Karpas-422 (cell line): ENCODE data around the gene ADGRG3. TPM values are rescaled to one million over a fixed set of nuclear protein-coding genes. Genes with fewer than 3 reads are reported as not detected.
A peak's percentile ranks its signal among the peaks of the same experiment; 100 is the strongest.

ENCODE experiments used
- DNase-seq: peaks from one replicate; pipeline ENCODE4 v3.0.0-alpha.2; 2015
- H2AFZ ChIP-seq: fragments of 200-600 bp; sonication (generic); 2 replicates; pipeline ENCODE4 v1.6.1; 2014; ENCODE audit warnings: antibody characterized with exemption, low read length, mixed read lengths
- H3K27ac ChIP-seq: fragments of 200-600 bp; sonication (generic); 2 replicates; pipeline ENCODE4 v1.5.1; 2014; ENCODE audit warnings: mild to moderate bottlenecking, low read length, moderate library complexity
- H3K27me3 ChIP-seq: fragments of 200-600 bp; sonication (generic); 2 replicates; pipeline ENCODE4 v1.6.1; 2014; ENCODE audit warnings: low read length, mixed read lengths
- H3K36me3 ChIP-seq: fragments of 200-600 bp; sonication (generic); 2 replicates; pipeline ENCODE4 v1.6.1; 2014; ENCODE audit warnings: low read length, mixed read lengths; ENCODE audit not compliant: insufficient read depth
- H3K4me1 ChIP-seq: fragments of 200-600 bp; sonication (generic); 2 replicates; pipeline ENCODE4 v1.6.1; 2014; ENCODE audit warnings: mild to moderate bottlenecking, low read length, mixed read lengths
- H3K4me2 ChIP-seq: fragments of 200-600 bp; sonication (generic); 2 replicates; pipeline ENCODE4 v1.6.1; 2014; ENCODE audit warnings: low read length, low read depth, mild to moderate bottlenecking; ENCODE audit not compliant: poor library complexity, severe bottlenecking
- H3K4me3 ChIP-seq: fragments of 200-600 bp; sonication (generic); 2 replicates; pipeline ENCODE4 v1.5.1; 2014; ENCODE audit warnings: mild to moderate bottlenecking, antibody characterized with exemption, low read length, mixed read lengths
- H3K79me2 ChIP-seq: fragments of 200-600 bp; sonication (generic); 2 replicates; pipeline ENCODE4 v1.6.1; 2014; ENCODE audit warnings: mild to moderate bottlenecking, low read length, mixed read lengths
- H3K9ac ChIP-seq: fragments of 200-600 bp; sonication (generic); 2 replicates; pipeline ENCODE4 v1.6.0; 2014; ENCODE audit warnings: low read length
- H3K9me2 ChIP-seq: fragments of 200-600 bp; sonication (generic), shearing (Covaris generic); replicated peaks from 2 replicates; pipeline ENCODE4 v1.6.0; 2014; ENCODE audit warnings: mild to moderate bottlenecking, low read length, moderate library complexity; ENCODE audit not compliant: insufficient read depth
- H3K9me3 ChIP-seq: fragments of 300-700, 200-600 bp; sonication (generic); 2 replicates; pipeline ENCODE4 v1.6.1; 2014; ENCODE audit warnings: low read length, mixed read lengths
- H4K20me1 ChIP-seq: fragments of 200-600 bp; sonication (generic); 2 replicates; pipeline ENCODE4 v1.6.1; 2014; ENCODE audit warnings: mild to moderate bottlenecking, antibody characterized with exemption, low read length, low read depth; ENCODE audit not compliant: insufficient read depth
- total RNA-seq: library from RNA; depleted of rRNA; stranded (reverse); fragments of >200 nt; shearing (Covaris generic); gene quantifications from 2 replicates; pipeline ENCODE4 v1.2.3, GENCODE V29; 2014; ENCODE audit warnings: low replicate concordance

Gene ADGRG3
- total RNA-seq, 1 experiment from 2014 or later: not detected

DNA sequence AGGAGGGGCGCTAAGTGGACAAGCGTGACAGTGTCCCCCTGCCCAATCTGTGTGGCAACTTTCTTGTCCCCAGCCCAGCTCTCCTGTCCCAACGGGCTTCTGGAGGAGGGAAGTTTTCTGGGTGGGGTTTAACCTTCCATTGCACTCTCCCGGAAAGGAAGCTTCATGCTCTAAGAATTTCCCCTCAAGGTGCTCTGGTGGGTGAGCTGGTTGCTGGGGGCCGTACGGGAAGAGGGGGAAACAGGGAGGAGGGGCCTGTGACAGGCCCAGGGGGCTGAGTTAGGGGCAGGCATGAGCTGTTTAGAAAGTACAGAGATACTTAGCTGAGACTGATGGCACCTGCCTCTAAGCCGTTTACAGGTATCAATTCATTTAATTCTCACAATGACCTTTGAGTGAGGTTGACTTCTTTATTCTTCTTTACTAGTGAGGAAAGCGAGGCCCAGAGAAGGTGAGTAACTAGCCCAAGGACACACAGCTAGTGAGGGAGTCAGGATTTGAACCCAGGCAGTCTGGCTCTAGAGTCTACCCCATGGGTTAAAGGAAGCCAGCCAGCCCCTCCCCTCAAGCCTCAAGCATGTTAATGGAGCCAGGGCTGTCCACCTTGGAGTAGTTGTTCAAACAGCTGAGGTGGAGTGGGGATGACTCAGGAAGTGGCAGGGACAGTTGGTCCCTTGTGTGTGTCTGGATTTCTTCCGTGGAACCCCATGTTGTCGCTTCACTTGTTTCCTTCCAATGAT, 20.8 kb upstream of the ADGRG3 start:
- H3K4me3 ChIP-seq: no peak overlapping the region
- H3K27me3 ChIP-seq: no peaks in the 10 kb centered on the region
- no peaks in the 10 kb centered on the region for H3K79me2 ChIP-seq
- H3K27ac ChIP-seq: no peak overlapping the region
- no peaks in the 10 kb centered on the region for H3K4me1 ChIP-seq
- H4K20me1 ChIP-seq: no peaks in the 10 kb centered on the region
- no peaks in the 10 kb centered on the region for H3K36me3 ChIP-seq
- H3K9me3 ChIP-seq: no peaks in the 10 kb centered on the region
- H2AFZ ChIP-seq: no peak overlapping the region
- DNase-seq: no peak
- no peak overlapping the region for H3K4me2 ChIP-seq
- no peak overlapping the region for H3K9ac ChIP-seq
- H3K9me2 ChIP-seq: no peaks in the 10 kb centered on the region

DNA sequence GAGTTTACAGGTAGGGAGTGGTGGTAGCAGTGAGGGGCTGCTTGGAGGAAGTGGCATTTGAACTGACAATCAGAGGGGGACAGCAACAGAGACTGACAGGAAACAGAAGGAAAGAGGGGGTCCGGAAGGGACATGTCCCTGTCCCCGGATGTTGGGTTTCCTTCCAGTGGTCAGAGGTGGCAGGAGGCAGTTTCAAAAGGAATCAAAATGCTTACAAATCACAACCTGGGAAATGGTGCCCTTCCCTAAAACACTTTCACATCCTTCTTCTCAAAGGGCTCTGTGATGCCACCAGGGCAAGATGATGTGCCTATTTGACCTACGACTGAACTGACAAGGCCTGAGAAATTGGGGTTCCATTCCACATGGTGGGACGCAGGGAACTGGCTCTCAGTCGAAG, 20.0 kb upstream of the ADGRG3 start:
- Histone ChIP-seq H4K20me1 (no peaks in the 10 kb centered on the region), H3K4me1 (no peaks in the 10 kb centered on the region), H3K9me3 (no peaks in the 10 kb centered on the region), H3K4me2 (no peak overlapping the region), H3K4me3 (no peak overlapping the region), H3K27ac (no peak overlapping the region), H3K9me2 (no peaks in the 10 kb centered on the region), H3K79me2 (no peaks in the 10 kb centered on the region), H2AFZ (no peak overlapping the region), H3K27me3 (no peaks in the 10 kb centered on the region), H3K9ac (no peak overlapping the region), H3K36me3 (no peaks in the 10 kb centered on the region)
- peak; percentile 47 for DNase-seq

DNA sequence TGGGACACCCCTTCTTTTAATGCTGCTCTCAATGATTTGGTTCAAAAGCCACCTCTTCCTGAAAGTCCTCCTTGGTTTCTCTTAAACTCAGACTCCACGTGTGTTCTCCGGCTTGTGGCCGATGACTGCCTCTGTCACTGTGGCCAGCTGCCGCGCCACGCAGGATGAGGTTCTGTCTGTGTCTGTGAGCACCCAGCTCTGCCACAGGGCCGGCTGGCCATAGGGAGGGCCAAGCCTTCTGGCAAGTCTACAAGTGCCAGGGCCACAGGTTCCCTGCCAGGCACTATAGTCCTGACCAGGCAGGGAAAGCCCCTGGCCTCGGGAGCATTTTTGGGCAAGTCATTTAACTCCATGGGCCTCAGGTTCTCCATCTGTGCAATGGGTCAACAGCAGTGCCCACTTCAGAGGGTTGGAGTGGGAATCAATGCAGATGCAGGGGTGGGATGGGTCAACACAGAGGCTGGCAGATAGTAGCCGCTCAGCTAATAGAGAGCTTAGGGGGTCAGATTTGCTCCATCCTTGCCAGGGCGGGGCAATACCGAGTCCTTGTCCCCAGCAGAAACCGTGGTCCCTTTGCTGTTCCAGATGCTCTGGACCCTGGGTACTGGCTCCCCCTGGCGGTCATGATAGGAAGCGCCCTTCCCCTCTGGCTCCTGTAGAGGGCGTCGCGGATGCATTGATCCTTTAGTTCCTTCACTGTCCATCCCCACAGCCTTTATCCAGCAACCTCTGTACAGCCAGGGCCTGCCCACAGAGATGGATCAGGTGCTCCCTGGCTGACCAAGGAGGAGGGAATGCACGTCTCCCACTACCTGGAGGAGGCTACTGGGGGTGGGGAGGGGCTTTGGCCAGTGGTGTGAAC, 19.3 kb upstream of the ADGRG3 start:
- no peak overlapping the region for H3K4me3 ChIP-seq
- H3K9ac ChIP-seq: no peak overlapping the region
- H4K20me1 ChIP-seq: no peaks in the 10 kb centered on the region
- peak; percentile 93 for DNase-seq
- H2AFZ ChIP-seq: no peak overlapping the region
- no peak overlapping the region for H3K27ac ChIP-seq
- no peaks in the 10 kb centered on the region for H3K9me2 ChIP-seq
- no peaks in the 10 kb centered on the region for H3K27me3 ChIP-seq
- no peaks in the 10 kb centered on the region for H3K79me2 ChIP-seq
- no peak overlapping the region for H3K4me2 ChIP-seq
- no peaks in the 10 kb centered on the region for H3K9me3 ChIP-seq
- H3K36me3 ChIP-seq: no peaks in the 10 kb centered on the region
- H3K4me1 ChIP-seq: no peaks in the 10 kb centered on the region

DNA sequence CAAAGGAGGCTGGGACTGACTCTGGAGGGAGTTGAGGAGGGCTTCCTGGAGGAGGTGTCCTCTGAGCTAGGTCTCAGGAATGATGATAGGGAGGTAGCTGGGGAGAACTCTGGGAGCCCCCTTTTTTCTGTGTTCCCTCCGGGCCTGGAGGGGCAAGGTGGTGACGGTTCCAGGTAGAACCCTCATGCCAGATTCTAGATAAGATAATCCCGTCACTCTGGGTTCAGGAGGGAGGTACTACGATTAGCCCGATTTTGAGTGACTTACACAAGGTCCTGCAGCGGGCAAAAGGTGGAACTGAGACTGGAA, 18.7 kb upstream of the ADGRG3 start:
- H2AFZ ChIP-seq: no peak overlapping the region
- no peaks in the 10 kb centered on the region for H3K27me3 ChIP-seq
- no peak overlapping the region for H3K4me2 ChIP-seq
- H3K9me3 ChIP-seq: no peaks in the 10 kb centered on the region
- no peaks in the 10 kb centered on the region for H3K36me3 ChIP-seq
- H3K4me3 ChIP-seq: no peak overlapping the region
- no peaks in the 10 kb centered on the region for H3K4me1 ChIP-seq
- H3K27ac ChIP-seq: no peak overlapping the region
- no peaks in the 10 kb centered on the region for H4K20me1 ChIP-seq
- no peaks in the 10 kb centered on the region for H3K9me2 ChIP-seq
- H3K9ac ChIP-seq: no peak overlapping the region
- no peak for DNase-seq
- no peaks in the 10 kb centered on the region for H3K79me2 ChIP-seq

- Histone ChIP-seq H3K9ac (no peak overlapping the region), H3K4me2 (no peak overlapping the region), H3K9me2 (no peaks in the 10 kb centered on the region), H3K9me3 (no peaks in the 10 kb centered on the region), H3K27ac (no peak overlapping the region), H3K36me3 (no peaks in the 10 kb centered on the region), H4K20me1 (no peaks in the 10 kb centered on the region), H3K27me3 (no peaks in the 10 kb centered on the region), H3K4me1 (no peaks in the 10 kb centered on the region), H2AFZ (no peak overlapping the region), H3K79me2 (no peaks in the 10 kb centered on the region), H3K4me3 (no peak overlapping the region)
- DNase-seq: no peak
Measured at GRCh38 chr16:57649846-57650245, 18.3 kb upstream of the ADGRG3 start.

DNA sequence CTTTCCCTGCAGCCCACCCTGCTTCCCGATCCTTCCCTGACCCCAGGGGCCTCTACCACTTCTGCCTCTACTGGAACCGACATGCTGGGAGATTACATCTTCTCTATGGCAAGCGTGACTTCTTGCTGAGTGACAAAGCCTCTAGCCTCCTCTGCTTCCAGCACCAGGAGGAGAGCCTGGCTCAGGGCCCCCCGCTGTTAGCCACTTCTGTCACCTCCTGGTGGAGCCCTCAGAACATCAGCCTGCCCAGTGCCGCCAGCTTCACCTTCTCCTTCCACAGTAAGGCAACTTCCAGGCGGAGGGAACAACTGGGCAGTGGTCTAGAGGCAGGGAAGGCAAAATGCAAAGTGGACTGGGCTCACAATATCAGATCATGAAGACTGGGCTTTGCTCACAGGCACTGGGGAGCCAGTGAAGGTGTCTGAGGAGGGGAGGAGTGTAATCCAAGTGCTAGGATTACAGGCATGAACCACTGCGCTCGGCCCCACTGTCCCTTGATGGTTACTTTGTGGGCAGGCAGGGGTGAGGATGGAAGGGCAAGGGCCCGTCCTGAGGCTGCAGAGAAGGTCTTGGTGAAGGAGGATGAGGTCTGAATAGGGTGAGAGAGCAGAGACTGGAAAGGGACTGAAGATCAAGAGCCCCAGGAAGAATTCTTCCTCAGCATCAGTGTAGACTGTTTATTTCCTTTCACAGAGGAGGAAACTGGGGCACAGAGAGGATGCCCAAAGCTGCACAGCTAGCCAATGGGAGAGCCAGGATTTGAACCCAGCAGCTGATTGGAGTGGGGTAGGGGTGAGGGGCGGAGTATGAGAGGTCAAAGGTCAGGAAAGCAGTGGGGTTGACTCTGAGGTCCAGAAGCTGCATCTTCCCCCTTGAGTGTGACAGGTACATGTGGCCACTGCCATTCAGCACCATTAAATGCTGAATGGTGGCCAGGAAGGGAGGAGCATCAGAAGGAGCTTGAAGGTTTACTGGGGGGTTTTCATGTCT, 16.5 kb upstream of the ADGRG3 start:
- Histone ChIP-seq H3K4me2 (no peak overlapping the region), H3K4me3 (no peak overlapping the region), H3K27me3 (no peaks in the 10 kb centered on the region), H3K9ac (no peak overlapping the region), H3K36me3 (no peaks in the 10 kb centered on the region), H3K79me2 (no peaks in the 10 kb centered on the region), H3K27ac (no peak overlapping the region), H3K4me1 (no peaks in the 10 kb centered on the region), H4K20me1 (no peaks in the 10 kb centered on the region), H3K9me2 (no peaks in the 10 kb centered on the region), H2AFZ (no peak overlapping the region), H3K9me3 (no peaks in the 10 kb centered on the region)
- peak; percentile 56 for DNase-seq

- Histone ChIP-seq H3K27ac (no peak overlapping the region), H3K4me1 (no peaks in the 10 kb centered on the region), H3K9me2 (no peaks in the 10 kb centered on the region), H3K9me3 (no peaks in the 10 kb centered on the region), H3K27me3 (no peaks in the 10 kb centered on the region), H3K4me3 (no peak overlapping the region), H4K20me1 (no peaks in the 10 kb centered on the region), H2AFZ (no peak overlapping the region), H3K36me3 (no peaks in the 10 kb centered on the region), H3K4me2 (no peak overlapping the region), H3K79me2 (no peaks in the 10 kb centered on the region), H3K9ac (no peak overlapping the region)
- DNase-seq: no peak
Measured at GRCh38 chr16:57652695-57653471, 15.2 kb upstream of the ADGRG3 start.
